PC-9 (cell line): Measurements from ENCODE around the gene UGT1A10. TPM values are rescaled to one million over a fixed set of nuclear protein-coding genes. Genes with fewer than 3 reads are reported as not detected.

ENCODE experiments used
- BruUV-seq: library from RNA; stranded (reverse); fragments of 400-500 nt; replicated peaks from 2 replicates; lab custom pipeline; 2021; lab: Mats Ljungman, UMichigan
- CTCF ChIA-PET: fragments of 300-600 bp; sonication (Branson Sonifier 250); formaldehyde crosslinking; loops from one replicate; lab custom pipeline; 2022; ENCODE audit warnings: antibody characterized with exemption; lab: Charles Lee
- POLR2A ChIA-PET: fragments of 300-600 bp; sonication (Branson Sonifier 250); formaldehyde crosslinking; loops from one replicate; lab custom pipeline; 2022; ENCODE audit warnings: antibody characterized with exemption; ENCODE audit not compliant: unreplicated experiment; lab: Charles Lee
- DNase-seq, 2 experiments: peaks; one replicate each; pipeline versions ENCODE4 v3.0.0 to v3.0.0-alpha.2; 2015 to 2022; ENCODE audit warnings: mixed read lengths in 1 of 2
- H2AFZ ChIP-seq: fragments of 200-600 bp; sonication (generic); 2 replicates; pipeline ENCODE4 v1.8.1; 2017; ENCODE audit warnings: antibody characterized with exemption
- H3F3A ChIP-seq: fragments of 200-600 bp; sonication (generic); 2 replicates; pipeline ENCODE4 v1.8.1; 2017; ENCODE audit warnings: antibody characterized with exemption, mild to moderate bottlenecking, low read depth; ENCODE audit not compliant: insufficient read depth
- H3K27ac ChIP-seq: fragments of 200-600 bp; sonication (generic); 2 replicates; pipeline ENCODE4 v1.6.1; 2016; ENCODE audit warnings: mixed run types
- H3K27me3 ChIP-seq: fragments of 200-600 bp; sonication (generic); 2 replicates; pipeline ENCODE4 v1.6.1; 2016; ENCODE audit warnings: low read depth, mixed run types; ENCODE audit not compliant: insufficient read depth
- H3K36me3 ChIP-seq: fragments of 200-600 bp; sonication (generic); 2 replicates; pipeline ENCODE4 v1.6.1; 2016; ENCODE audit warnings: low read depth, mixed run types
- H3K4me1 ChIP-seq: fragments of 200-600 bp; sonication (generic); replicated peaks from 2 replicates; pipeline ENCODE4 v1.6.1; 2016; ENCODE audit warnings: mixed run types; ENCODE audit not compliant: insufficient read depth
- H3K4me2 ChIP-seq: fragments of 200-600 bp; sonication (generic); 2 replicates; pipeline ENCODE4 v1.6.1; 2017; ENCODE audit warnings: mixed run types
- H3K4me3 ChIP-seq: fragments of 200-600 bp; sonication (generic); 2 replicates; pipeline ENCODE4 v1.6.1; 2016; ENCODE audit warnings: mixed run types
- H3K79me2 ChIP-seq: fragments of 200-600 bp; sonication (generic); 2 replicates; pipeline ENCODE4 v1.6.1; 2017; ENCODE audit warnings: low read depth, mixed run types
- H3K9me2 ChIP-seq: fragments of 200-600 bp; sonication (generic); 2 replicates; pipeline ENCODE4 v1.8.1; 2017; ENCODE audit warnings: mild to moderate bottlenecking; ENCODE audit not compliant: insufficient read depth
- H3K9me3 ChIP-seq: fragments of 200-600 bp; sonication (generic); 2 replicates; pipeline ENCODE4 v1.8.1; 2016; ENCODE audit warnings: low read depth; ENCODE audit not compliant: insufficient read depth
- H4K20me1 ChIP-seq: fragments of 200-600 bp; sonication (generic); 2 replicates; pipeline ENCODE4 v1.8.1; 2017; ENCODE audit not compliant: insufficient read depth
- EZH2 ChIP-seq: fragments of 200-600 bp; sonication (generic); IDR thresholded peaks from 2 replicates; pipeline ENCODE4 v1.8.0; 2017; ENCODE audit warnings: antibody characterized with exemption, low read depth
- intact Hi-C: fragments of 100-400 bp; cut with micrococcal nuclease; formaldehyde crosslinking; loops from one replicate; pipeline ENCODE4 v1.10.0; 2022; ENCODE audit not compliant: unreplicated experiment
- total RNA-seq: library from RNA; stranded (reverse); gene quantifications from 2 replicates; pipeline ENCODE4 v1.2.3, GENCODE V29; 2021
- TF ChIP-seq, protein P1 (sequence below): fragments of 200-600 bp; sonication (generic); conservative IDR thresholded peaks from 2 replicates; pipeline ENCODE4 v1.6.1; 2017; ENCODE audit warnings: mixed run types, antibody characterized with exemption, mild to moderate bottlenecking, moderate library complexity

The UGT1A10 gene
- total RNA-seq, 1 experiment from 2014 or later = not detected

DNA sequence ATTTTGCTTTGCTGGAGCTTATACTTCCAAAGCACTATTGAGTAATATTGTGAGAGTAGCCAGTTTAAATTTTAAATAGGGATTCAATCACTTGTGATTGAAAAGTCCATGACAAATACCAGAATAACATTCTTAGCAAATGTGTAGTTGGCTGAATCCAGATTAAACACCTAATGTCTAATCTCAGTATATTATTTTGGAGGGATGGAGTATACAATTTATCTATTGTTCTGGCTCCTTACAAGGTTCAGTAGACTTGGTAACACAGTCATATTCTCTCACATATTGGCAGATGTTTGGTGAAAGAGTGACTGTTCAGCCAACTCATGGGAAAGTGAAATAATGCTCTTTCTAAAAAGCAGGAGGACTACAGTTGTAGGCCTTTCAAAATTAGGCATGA, 37.6 kb downstream of the UGT1A10 start:
- BruUV-seq = no TSS peak

DNA sequence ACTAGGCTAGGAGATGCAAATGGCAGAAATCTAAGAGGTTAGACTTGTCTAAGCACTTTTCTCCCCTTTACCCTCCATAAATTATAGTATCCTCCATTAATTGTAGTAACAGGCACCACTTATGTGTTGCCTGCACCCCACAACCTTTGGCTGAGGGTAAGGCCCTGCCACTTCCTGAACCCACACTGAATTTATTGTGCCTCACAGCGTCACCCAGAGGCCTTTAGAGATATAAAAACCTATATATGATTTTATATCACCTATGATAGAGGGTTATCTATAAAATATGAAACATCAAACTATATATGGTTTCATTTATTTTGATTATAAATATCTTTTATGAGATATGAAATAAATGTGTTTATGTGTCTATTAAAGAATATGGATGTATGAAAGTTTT, 38.1 kb downstream of the UGT1A10 start:
- Histone ChIP-seq H3K4me1 (no peaks in the 10 kb centered on the region), H3K27me3 (no peaks in the 10 kb centered on the region), H3K9me2 (peaks cover 4% of the 10 kb centered on the region; the same call in 1 of the 2 replicates), H3K79me2 (no peaks in the 10 kb centered on the region), H2AFZ (no peak overlapping the region), H3K4me2 (no peak overlapping the region), H3K9me3 (no peaks in the 10 kb centered on the region; the same call in 1 of the 2 replicates), H3K36me3 (no peaks in the 10 kb centered on the region), H3K4me3 (no peak overlapping the region), H3K27ac (no peak overlapping the region), H4K20me1 (no peaks in the 10 kb centered on the region), H3F3A (no peaks in the 10 kb centered on the region)
- ChIA-PET CTCF (no interaction called here), POLR2A (no interaction called here)
- peak in 1 of 2 experiments; percentile 22 for DNase-seq
- TF ChIP-seq, protein P1, sequence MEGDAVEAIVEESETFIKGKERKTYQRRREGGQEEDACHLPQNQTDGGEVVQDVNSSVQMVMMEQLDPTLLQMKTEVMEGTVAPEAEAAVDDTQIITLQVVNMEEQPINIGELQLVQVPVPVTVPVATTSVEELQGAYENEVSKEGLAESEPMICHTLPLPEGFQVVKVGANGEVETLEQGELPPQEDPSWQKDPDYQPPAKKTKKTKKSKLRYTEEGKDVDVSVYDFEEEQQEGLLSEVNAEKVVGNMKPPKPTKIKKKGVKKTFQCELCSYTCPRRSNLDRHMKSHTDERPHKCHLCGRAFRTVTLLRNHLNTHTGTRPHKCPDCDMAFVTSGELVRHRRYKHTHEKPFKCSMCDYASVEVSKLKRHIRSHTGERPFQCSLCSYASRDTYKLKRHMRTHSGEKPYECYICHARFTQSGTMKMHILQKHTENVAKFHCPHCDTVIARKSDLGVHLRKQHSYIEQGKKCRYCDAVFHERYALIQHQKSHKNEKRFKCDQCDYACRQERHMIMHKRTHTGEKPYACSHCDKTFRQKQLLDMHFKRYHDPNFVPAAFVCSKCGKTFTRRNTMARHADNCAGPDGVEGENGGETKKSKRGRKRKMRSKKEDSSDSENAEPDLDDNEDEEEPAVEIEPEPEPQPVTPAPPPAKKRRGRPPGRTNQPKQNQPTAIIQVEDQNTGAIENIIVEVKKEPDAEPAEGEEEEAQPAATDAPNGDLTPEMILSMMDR = no peak; the same call in 1 of the 2 replicates
- TF ChIP-seq EZH2 = no peak
- intact Hi-C loops = no loop called here
- no TSS peak for BruUV-seq

More for the DNA sequence above, 37.6 kb downstream of the UGT1A10 start:
- H3K79me2 ChIP-seq = no peaks in the 10 kb centered on the region
- intact Hi-C loops = no loop called here
- no peaks in the 10 kb centered on the region for H4K20me1 ChIP-seq
- H2AFZ ChIP-seq = no peak overlapping the region
- H3K9me3 ChIP-seq = no peaks in the 10 kb centered on the region; the same call in 1 of the 2 replicates
- ChIA-PET CTCF (no interaction called here), POLR2A (no interaction called here)
- no peak overlapping the region for H3K4me2 ChIP-seq
- H3K36me3 ChIP-seq = no peaks in the 10 kb centered on the region
- peaks cover 4% of the 10 kb centered on the region; the same call in 1 of the 2 replicates for H3K9me2 ChIP-seq
- H3F3A ChIP-seq = no peaks in the 10 kb centered on the region
- no peak overlapping the region for H3K4me3 ChIP-seq
- H3K27me3 ChIP-seq = no peaks in the 10 kb centered on the region
- DNase-seq = peak in 1 of 2 experiments; percentile 22
- no peak overlapping the region for H3K27ac ChIP-seq
- no peak for TF ChIP-seq EZH2
- TF ChIP-seq, protein P1 = no peak
- H3K4me1 ChIP-seq = no peaks in the 10 kb centered on the region

DNA sequence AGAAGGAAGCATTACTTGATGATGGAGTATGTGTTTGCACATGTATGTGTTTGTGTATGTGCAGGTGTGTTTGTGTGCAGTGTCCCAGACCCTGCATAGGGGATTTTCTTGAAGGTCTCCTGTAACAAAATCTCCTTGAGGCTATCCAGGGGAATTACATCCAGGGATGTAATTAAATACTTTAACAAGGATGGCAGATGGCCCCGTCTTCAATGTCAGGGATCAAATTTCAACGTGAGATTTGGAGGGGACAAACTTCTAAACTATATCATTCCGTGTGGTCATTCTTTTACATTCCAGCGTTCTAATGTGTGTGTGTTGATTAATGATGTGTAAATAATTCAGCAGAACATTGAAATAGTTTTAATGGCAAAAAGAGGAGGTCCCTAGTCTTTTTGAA, 38.7 kb downstream of the UGT1A10 start:
- ChIA-PET CTCF (no interaction called here), POLR2A (no interaction called here)
- peaks cover 4% of the 10 kb centered on the region; the same call in 1 of the 2 replicates for H3K9me2 ChIP-seq
- no peaks in the 10 kb centered on the region for H4K20me1 ChIP-seq
- 0 out of 2 replicates have a peak, but pooled peaks cover 1% of the 10 kb centered on the region for H3K9me3 ChIP-seq
- H3K27ac ChIP-seq = no peak overlapping the region
- no peaks in the 10 kb centered on the region for H3K36me3 ChIP-seq
- no peaks in the 10 kb centered on the region for H3K4me1 ChIP-seq
- no peaks in the 10 kb centered on the region for H3K79me2 ChIP-seq
- intact Hi-C loops = no loop called here
- no TSS peak for BruUV-seq
- no peaks in the 10 kb centered on the region for H3K27me3 ChIP-seq
- TF ChIP-seq, protein P1 = no peak
- TF ChIP-seq EZH2 = no peak
- H2AFZ ChIP-seq = no peak overlapping the region
- no peaks in the 10 kb centered on the region for H3F3A ChIP-seq
- no peak overlapping the region for H3K4me2 ChIP-seq
- H3K4me3 ChIP-seq = no peak overlapping the region
- DNase-seq = peak in 1 of 2 experiments; percentile 15
